GM12872 (cell line): Measurements from ENCODE around the gene PTGES.

Source experiments
- CTCF ChIP-seq: IDR thresholded peaks from 3 replicates; pipeline ENCODE4 v1.5.1; 2011; ENCODE audit warnings: low read depth, mild to moderate bottlenecking, low read length, moderate library complexity; ENCODE audit not compliant: insufficient read depth

Gene PTGES, protein sequence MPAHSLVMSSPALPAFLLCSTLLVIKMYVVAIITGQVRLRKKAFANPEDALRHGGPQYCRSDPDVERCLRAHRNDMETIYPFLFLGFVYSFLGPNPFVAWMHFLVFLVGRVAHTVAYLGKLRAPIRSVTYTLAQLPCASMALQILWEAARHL

DNA sequence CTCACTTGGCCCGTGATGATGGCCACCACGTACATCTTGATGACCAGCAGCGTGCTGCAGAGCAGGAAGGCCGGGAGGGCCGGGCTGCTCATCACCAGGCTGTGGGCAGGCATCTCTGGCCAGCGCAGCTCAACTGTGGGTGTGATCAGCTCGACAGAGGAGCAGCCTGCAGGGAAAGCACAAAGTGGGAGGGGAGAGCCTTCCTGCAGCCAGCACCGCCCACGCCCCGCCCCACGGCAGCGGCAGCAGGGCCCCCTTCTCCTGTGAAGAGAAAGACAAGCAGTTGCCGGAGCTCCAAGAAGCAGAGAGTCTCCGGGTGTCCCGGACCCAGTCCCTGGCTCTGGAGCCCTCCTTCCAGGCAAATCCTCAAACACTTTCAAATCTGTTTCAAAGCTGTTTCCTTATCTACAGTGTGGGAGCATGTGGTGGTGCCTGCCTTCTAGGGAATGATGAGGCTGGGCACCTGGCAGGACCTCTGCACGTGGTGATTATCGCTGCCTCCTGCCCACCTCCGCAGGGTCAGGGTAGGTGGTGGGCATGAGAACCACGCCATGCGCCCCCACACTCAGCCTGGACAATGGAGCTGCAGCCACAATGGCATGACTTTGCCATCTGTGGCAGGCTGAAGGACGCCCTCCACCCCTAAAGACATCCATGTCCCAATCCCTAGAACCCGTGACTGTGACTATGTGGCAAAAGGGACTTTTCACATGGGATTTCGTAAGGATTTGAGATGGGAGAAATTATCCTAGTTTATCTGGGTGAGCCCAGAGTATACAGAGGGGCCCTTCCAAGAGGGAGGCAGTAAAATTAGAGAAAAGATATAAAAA, at the start of gene PTGES:
Gene PTGES, minus strand, starts transcription at position 143 of the 830 bp plus-strand sequence. Its CDS starts 30 bp downstream, at position 113.
- no peak for TF ChIP-seq CTCF

GRCh38 chr9:129801504-129801903, 48.7 kb upstream of the PTGES start:
- TF ChIP-seq CTCF, result no peak

DNA sequence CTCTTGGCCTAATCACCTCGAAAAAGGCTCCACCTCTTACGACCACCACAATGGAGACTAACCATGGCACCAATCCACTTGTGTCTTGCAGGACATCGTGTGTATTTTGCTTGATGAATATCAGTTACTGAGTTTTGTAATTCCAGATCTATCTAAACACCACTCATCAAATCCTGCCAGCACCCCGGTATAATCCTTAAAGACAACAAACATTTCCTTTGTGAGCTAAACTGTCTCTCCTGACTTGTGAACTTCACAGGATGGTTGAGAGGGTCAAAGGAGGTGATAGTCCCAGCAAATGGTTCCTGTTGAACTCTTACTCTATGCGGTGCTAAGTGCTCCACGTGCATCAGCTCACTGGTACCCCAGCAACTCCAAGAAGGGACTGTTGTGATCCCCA, 46.1 kb upstream of the PTGES start:
- no peak for TF ChIP-seq CTCF

DNA sequence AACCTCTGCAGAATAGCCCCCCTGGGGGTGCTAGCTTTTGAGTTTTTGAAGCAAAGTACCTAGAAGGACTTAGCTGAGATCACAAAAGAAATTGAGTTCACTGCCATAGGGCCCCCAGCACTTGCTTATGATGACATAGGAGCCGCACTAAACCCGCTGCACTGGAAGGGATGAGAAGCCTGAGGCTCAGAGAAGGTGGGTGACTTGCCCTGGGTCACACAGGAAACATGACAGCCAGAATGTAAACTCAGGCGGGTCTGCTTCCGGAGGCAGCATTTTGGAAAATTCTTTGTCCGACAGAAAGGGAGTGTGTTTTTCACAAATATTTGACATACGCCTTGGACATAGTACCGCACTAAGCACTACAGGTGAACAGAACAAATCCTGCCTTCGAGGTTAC, 41.7 kb upstream of the PTGES start:
- no peak for TF ChIP-seq CTCF

GRCh38 chr9:129786481-129786880, 33.6 kb upstream of the PTGES start:
- TF ChIP-seq CTCF, result no peak

DNA sequence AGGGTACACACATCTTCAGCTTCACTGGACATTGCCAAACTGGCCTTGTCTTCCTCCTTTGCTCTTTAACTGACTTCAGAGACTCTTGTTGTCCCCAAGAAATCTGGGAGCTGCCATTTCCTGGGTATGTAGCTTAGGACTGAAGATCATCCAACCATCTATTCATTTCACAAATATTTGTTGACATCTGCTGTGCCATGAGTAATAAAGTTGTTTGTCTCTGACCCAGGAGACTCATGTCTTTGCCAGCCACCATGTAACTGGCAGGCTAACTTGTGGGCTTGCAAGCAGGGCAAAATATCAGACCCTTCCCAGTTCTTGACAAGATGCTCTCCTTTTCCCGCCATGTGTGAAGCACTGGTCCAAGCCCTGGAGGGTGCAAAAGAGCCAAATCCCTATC, 33.0 kb upstream of the PTGES start:
- no peak for TF ChIP-seq CTCF

DNA sequence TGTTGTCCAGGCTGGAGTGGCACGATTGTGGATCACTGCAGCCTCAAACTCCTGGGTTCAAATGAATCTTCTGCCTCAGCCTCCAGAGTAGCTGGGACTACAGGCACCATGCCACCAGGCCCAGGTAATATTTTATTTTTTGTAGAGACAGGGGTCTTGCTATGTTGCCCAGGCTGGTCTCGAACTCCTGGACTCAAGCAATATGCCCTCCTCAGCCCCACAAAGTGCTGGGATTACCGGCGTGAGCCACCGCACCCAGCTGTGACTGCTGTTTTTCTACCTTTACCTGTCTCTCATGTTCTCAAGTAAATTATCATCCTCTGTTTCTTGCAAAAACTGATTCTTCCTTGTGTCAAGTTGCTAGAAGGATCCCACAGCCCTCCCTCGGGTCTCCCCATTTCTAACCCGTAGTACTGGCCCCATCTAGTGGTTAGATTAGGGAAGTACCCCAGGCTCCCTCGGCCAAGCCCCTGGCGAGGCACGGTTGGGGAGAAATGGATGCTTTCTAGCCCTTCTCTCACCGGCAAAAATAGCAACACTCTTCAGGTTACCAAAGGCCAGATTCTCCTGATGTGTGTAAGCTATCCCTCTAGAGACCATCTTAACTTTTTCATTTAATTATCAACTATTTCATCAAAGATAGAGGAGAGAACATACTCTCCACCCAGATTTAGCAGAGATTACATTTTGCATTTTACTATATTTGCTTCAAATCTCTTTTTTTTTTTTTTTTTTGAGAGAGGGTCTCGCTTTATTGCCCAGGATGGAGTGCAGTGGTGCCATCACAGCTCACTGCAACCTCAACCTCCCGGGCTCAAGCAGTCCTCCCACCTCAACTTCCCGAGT, 30.9 kb upstream of the PTGES start:
- peak; percentile 91 for TF ChIP-seq CTCF
